G401 (cell line): Measurements from ENCODE around the gene ZDHHC6. TPM values are rescaled to one million over a fixed set of nuclear protein-coding genes. Genes with fewer than 3 reads are reported as not detected.
"Not testable (repeated sequence)": the region's sequence is repeated elsewhere in the genome, so short reads cannot be mapped to it uniquely, and the experiment has no call there.

ENCODE experiments used
- DNase-seq: peaks from one replicate; pipeline ENCODE4 v3.0.0-alpha.2; 2015; ENCODE audit warnings: low spot score
- in situ Hi-C: cut with HindIII; loops from 2 replicates; pipeline ENCODE4 v1.10.0; 2016; ENCODE audit warnings: low sequenced_read_pairs, mixed read lengths
- total RNA-seq: library from RNA; depleted of rRNA; stranded (reverse); fragments of >200 nt; shearing (Covaris generic); gene quantifications from 2 replicates; pipeline ENCODE4 v1.2.3, GENCODE V29; 2014; rRNA removed

Gene ZDHHC6, protein sequence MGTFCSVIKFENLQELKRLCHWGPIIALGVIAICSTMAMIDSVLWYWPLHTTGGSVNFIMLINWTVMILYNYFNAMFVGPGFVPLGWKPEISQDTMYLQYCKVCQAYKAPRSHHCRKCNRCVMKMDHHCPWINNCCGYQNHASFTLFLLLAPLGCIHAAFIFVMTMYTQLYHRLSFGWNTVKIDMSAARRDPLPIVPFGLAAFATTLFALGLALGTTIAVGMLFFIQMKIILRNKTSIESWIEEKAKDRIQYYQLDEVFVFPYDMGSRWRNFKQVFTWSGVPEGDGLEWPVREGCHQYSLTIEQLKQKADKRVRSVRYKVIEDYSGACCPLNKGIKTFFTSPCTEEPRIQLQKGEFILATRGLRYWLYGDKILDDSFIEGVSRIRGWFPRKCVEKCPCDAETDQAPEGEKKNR
- 18.3 and 23.3 TPM in 2 replicates for total RNA-seq

DNA sequence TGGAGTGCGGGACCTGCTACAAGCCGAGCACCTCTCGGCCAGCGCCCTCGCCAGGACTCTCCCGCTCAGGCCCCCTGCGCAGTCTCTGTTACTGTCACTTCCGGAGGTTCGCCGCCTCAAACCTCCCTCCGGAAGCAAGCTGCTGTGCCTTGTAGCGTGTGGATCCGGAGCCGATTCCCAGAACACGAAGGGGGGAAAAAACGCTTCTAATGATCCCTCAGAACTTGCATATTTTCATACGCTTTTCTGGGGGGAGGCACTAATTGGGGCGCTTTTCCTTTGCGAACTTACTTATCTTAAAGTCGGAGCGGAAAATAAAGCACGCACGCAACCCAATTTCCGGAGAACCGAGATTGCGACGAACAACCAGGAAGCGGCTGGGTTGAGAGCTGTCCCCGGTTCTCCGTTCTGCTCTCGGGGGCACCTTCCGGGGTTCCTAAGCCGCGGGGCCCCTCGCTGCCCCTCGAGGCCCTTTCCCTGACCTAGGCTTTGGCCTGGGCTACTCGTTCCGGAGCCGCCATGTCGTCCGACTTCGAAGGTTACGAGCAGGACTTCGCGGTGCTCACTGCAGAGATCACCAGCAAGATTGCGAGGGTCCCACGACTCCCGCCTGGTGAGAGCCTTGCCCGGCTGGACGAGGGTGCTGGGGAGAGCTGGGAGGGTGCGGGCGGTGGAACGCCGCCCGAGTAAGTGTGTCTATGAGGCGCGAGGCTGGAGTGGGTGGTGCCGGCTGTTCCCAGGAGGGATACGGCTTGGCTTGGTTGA lies at the start of gene ZDHHC6, which contains the start of gene VTI1A:
Gene ZDHHC6, minus strand, starts transcription at position 60 of the 765 bp plus-strand sequence. CDS start 1,478 bp downstream, outside the sequence.
Gene VTI1A, plus strand, starts transcription at position 361 of the 765 bp plus-strand sequence. Its CDS starts 159 bp downstream, at position 520.
- in situ Hi-C loops, result no loop called here

DNA sequence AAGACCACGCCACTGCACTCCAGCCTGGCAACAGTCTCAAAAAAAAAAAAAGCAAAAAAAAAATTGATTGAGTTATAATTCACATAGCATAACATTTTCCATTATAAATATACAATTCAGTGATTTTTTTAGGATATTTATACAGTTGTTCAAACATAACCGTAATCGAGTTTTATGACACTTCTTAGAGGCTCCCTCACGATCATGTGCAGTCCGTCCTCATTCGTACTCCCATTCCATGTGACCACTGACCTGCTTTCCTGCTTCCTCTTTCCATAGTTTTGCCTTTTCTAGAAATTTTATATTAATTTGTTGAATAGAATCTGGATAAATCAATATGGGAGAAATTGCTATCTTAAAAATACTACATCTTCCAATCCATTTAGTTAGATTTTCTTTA lies 46.0 kb upstream of the ZDHHC6 start:
- no peak for DNase-seq
- in situ Hi-C loops, result no loop called here

More for the DNA sequence above, at the start of gene ZDHHC6, which contains the start of gene VTI1A:
- peak; percentile 84 for DNase-seq

DNA sequence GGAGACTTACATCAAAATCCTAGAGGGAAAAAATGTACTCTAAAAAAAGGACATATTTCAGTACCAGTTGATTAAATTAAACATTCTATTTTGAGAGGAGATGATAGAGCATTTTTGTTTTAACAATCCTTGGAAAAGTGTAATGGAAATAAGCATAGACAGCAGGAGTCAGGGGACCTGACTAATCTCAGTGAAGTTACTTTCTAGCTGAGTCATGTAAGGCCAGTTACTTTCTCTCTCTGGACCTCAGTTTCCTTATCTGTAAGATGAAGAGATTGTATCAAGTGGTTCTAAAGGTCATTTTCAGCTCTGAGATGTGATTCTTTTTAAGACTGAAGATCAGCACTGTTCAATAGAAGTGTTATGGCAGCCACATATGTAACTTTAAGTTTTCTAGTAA lies 44.4 kb upstream of the ZDHHC6 start:
- DNase-seq, result no peak
- in situ Hi-C loops, result no loop called here

DNA sequence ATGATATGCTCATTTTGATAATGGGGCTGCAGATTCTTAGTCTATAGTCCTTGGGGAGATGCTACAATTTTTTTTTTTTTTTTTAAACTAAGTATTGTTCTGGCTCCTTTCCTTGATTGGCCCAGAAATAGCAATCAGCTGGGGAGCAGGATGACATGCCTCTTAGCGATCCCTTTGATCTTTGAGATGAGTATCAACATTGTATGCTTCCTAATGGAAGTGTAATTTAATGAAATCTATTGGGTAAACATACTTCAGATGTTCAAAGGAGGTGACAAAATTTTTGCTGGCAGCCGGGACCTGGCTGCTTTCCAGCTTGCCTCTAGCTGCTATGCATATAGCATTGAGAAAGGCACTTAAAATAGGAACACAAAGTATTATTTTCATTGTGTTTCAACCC lies 43.8 kb upstream of the ZDHHC6 start:
- DNase-seq, result peak; percentile 13
- in situ Hi-C loops, result no loop called here

DNA sequence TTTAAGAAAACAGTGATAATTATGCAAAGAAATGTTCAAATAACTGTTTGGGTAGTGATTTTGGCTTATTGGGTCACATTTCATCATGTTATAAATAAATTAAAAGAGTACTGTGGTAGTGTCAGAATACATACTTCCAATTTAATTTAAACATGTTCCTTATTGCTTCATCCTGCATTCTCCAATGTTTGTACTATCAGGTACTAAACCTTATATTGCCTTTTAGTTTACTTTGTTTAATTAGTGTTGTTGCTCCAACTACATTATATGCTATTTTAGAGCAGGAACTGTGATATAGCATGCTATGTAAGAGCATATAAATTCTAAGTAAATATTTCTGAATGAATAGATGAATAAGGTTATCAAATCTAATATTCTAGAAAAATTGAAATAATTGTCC lies 41.2 kb upstream of the ZDHHC6 start:
- in situ Hi-C loops, result no loop called here
- no peak for DNase-seq

DNA sequence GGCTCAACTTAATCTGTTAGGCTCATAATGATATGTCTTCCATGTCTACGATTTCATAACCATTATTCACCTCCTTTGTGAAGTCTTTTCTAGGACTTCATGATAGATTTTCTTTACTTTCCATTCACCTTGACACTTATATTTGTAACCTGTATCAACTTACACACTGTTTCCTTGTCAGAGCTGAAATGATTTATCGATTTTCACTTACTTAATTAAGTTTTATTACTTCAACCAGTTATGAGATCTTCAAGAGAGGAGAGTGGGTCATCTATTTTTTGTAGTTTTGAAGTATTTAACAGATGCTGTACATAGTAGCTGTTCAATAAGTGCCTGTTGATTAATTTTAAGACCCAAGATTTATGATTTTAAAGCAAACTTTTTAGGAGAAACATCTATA lies 37.7 kb upstream of the ZDHHC6 start:
- DNase-seq, result no peak
- in situ Hi-C loops, result no loop called here

DNA sequence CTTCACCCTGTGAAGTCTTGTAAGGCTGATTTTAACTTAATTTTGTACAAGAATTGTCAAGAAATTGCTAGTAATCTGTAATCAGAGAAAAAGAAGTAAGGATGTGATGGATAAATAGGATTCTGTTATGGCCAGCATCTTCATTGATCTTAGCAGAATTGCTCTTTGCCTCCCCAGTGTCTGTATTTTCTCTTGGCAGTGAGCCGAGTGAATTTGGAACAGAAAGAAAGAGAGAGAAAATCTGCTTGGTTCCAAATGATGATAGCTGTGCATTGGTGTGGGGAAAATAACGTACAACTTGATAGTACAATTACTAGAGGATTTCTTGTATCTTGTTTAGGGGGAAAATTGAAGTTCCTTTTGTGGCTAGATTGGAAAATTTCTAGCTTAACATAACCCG lies 34.9 kb upstream of the ZDHHC6 start:
- in situ Hi-C loops, result no loop called here
- peak; percentile 34 for DNase-seq

DNA sequence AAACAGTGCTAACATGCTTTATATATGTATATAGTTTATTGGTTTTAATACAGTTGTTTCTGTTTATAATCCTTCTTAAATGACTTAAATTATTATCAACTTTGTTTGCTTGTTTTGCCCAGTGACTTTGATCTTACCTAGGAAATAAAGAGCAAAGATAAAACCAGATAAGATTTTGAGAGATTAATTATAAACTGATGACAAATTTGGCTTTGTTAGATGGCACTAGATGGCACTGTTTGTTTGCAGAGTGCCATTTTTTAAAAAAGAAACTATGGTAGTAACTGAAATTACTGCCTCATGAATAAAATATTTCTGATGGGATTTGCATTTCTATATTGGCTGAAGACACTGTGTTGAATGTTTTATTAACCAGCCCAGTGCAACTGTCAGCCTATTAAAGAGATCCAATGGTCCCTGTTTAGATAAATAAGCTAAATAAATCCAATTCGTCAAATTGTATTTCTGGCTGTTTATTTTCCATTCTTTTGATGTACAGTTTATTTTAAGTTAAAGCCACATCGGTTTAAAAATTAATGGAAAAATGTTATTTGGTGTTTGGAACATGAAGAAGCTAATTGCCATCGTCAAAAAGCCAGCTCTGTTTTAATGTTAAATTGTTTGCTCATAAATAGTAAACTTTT lies 29.0 kb upstream of the ZDHHC6 start:
- DNase-seq, result peak; percentile 15
- in situ Hi-C loops, result no loop called here

DNA sequence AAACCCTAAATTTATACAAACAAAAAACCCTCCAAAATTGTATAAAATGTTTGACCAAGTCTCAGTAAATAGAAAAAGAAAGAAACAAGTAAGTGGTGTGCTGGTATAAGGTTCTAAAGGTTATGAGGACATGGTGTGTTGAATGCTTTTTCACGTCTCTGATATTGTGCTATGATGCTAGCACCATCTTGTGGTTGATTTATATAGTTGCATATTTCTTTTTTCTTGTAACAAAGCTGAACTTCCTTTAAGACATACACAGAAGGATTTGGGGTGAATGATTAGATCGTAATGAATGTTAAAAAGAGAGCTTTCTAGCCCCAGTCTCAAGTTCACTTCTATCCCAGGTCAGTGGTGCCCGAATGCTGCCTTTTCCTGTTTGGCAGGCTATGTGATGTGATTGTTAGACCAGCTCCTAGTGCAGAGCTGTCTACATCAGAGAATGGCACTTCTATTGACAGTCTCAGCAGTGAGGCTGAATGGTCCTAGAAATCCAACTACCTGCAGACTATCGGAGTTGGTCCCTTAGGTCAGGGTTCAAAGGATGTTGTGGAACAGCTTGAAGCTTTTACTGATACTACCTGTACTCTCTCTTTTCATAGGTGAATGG lies 25.3 kb upstream of the ZDHHC6 start:
- in situ Hi-C loops, result no loop called here
- peak; percentile 64 for DNase-seq

DNA sequence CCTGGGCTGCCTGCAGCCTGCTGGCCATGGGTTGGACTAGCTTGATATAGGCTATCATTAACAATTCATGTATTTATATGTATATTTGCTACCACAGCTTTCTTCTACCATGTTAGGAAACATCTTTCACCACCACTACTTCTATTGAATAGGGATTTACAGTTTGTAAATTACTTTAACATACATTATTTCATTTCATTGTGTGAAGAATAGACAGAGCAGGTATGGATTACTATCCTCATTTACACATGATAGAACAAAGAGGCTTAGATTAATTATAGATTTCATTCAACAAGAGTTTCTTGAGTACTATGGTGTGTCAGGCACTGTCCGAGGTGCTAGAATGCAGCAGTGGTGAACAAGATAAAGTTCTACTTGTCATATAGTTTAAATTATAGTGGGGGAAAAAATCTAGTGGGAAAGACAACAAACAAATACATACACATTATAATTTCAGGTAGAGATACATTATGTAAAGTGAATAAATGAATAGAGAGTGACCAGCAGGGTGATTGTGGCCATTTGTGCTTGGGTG lies 20.9 kb upstream of the ZDHHC6 start:
- in situ Hi-C loops, result no loop called here
- DNase-seq, result no peak

DNA sequence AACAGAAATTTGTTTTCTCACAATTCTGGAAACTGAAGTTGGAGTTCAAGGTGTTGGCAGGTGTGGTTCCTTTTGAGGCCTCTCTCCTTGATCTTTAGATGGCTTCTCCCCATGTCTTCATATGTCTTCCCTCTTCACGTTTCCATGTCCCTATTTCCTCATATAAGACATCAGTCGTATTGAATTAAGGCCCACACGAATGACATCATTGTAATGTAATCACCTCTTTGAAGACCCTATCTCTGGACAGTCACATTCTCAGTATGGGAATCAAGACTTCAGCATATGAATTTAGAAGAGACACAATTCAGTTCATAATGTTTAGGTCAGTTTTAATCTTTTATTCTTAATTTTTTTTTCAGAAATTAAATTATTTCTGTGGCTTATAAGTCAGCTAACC lies 20.1 kb upstream of the ZDHHC6 start:
- in situ Hi-C loops, result no loop called here

DNA sequence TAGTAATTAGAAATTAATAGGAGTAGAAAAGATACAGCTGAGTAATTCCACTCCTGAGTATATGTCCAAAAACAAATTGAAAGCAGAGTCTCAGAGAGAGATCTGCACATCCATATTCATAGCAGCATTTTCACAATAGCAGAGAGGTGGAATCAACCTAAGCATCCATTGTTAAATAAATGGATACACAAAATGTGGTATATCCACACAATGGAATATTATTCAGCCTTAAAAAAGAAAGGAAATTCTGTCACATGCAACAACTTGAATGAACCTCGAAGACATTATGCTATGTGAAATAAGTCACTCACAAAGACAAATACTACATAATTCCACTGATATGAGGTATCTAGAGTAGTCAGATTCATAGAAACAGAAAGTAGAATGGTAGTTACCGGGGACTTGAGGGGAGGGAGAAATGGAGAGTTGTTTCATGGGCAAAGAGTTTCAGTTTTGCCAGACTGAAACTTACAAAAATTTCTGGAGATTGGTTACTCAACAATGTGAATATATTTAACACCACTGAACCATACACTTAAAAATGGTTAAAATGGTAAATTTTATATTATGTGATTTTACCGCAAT lies 18.7 kb upstream of the ZDHHC6 start:
- in situ Hi-C loops, result no loop called here
- no peak for DNase-seq

More for the DNA sequence above, 20.1 kb upstream of the ZDHHC6 start:
- DNase-seq, result no peak

DNA sequence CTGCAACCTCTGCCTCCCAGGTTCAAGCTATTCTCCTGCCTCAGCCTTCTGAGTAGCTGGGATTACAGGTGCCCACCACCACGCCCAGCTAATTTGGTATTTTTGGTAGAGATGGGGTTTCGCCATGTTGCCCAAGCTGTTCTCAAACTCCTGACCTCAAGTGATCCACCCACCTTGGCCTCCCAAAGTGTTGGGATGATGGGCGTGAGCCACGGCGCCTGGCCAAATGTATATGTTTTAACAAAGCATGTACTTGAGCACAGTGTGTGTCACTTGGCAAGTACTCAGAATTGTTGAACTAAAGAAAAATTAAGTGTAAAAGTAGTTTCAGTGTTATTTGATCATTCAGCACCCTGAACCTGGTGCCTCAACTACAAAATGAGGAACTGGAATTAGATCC lies 17.4 kb upstream of the ZDHHC6 start:
- in situ Hi-C loops, DNase-seq: not testable (repeated sequence)

DNA sequence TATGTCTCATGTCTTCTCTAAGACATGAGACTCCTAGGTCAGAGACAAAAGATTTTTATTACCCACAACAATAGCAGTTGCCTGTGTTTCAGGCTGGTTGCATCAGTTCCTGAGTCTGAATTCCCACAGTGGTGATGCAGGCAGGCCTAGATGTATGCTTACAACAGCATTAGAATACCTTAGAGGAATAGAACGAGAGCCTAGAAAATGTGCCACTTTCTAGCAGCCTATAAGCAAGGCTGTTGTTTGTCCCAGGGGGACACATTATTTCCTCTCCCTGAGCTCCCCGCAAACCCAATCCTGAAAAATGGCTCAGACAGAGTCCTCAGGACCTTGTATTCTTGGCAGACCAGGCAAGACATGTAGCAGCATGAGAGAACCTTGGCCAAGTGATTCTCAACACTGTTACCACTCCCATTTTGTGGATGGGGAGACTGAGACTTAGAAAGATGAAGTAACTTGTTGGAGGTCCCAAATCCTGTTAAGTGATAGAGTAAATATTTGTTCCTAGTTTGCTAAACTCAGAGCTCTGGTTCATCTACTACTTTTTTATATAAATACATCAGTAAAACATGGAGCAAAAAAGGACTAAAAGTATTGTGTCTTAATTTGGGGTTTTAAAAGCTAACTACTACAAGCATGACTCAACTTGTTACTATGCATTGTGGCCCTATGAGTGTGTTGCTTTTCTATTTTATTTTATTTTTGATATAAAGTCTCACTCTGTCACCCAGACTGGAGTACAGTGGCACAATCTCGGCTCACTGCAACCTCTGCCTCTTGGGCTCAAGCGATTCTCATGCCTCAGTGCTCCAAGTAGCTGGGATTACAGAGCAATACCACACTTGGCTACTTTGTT lies 14.5 kb upstream of the ZDHHC6 start:
- DNase-seq, result no peak
- in situ Hi-C loops, result no loop called here

DNA sequence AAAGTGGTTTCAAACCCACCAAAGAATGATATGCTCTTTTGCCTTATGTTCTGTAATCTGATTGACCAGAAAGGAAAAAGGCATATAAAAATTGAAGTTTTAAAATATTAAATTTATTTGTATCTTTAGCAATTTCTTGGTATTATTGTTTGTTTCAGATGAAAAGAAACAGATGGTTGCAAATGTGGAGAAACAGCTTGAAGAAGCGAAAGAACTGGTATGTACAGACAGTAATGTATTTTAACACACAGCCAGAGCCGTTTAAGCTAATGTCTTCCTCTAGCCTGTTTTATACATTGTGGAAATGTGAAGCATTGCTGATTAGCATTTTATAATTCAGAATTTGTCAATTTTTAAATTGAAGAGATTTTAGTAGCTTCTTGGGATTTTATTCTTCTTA lies 13.7 kb upstream of the ZDHHC6 start:
- no peak for DNase-seq
- in situ Hi-C loops, result no loop called here

DNA sequence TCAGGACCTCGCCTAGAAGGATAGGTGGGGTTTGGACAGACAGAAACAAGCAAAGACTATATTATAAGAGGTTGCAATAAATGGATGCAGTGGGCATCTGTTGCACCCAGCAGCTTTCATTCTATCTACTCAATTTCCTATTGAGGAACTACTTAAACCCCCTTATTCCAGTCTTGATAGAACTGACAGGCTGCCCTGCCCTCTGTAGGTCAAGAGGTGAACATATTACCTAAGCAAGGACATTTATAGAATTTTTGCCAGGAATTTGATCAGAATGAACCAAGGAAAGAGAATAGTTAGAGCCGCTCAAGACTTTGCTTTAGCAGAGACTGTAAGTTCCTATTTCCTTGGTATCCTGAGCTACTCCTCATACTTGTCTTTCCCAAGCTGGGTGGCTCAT lies 9.8 kb upstream of the ZDHHC6 start:
- in situ Hi-C loops, result no loop called here

DNA sequence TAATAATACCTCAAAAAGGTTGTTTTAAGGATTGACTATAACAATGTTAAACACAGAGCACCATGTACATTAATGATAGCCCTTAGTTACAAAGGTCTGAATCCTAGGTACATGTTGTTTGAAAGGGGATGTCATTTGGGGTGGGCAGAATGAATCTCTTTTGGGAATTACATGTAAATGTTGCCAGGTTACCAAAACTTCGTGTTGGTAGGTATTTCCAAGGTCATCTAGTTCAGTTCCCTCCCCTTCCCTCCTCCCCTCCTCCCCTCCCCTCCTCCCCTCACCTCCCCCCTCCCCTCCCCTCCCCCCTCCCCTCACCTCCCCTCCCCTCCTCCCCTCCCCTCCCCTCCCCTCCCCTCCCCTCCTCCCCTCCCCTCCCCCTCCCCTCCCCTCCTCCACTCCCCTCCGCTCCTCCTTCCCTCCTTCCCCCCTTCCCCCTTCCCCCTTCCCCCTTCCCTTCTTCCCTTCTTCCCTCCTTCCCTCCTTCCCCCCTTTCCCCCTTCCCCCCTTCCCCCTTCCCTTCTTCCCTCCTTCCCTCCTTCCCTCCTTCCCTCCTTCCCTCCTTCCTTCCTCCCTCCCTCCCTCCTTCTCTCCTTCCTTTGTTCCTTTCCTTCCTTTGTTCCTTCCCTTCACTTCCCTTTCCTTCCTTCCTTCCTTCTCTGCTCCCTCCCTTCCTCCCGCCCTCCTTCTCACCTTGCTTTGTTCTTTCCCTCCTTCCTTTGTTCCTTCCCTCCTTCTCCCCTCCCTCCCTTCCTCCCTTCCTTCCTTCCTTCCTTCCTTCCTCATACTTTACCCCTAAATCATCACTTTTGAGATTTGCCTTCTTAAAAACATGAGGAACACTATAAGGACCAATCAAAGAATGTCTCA lies 8.4 kb upstream of the ZDHHC6 start:
- in situ Hi-C loops, result no loop called here
- DNase-seq, result no peak

More for the DNA sequence above, 9.8 kb upstream of the ZDHHC6 start:
- no peak for DNase-seq
